ENCODE results near the gene POGLUT2.

POGLUT2 gene

GRCh38 chr13:102814025-102814607 is 15.3 kb upstream of the POGLUT2 start:
- H3K36me3 ChIP-seq (replicated peaks) = peaks cover 3% of the 10 kb centered on the region
- no peaks in the 10 kb centered on the region for H3K27me3 ChIP-seq (replicated peaks)
- DNase-seq = no peak
- in situ Hi-C loops (cut with HindIII; ENCODE audit: low pct_ligation_motif_present, low sequenced_read_pairs) = no loop called here
- no peak overlapping the region for H3K27ac ChIP-seq
- no peak for TF ChIP-seq CTCF (IDR thresholded peaks at IDR 0.05; ENCODE audit: low read depth, low read length, missing control alignments)
- H3K4me3 ChIP-seq (ENCODE audit: low read depth, low read length) = no peak overlapping the region

GRCh38 chr13:102812611-102813287 is 14.0 kb upstream of the POGLUT2 start:
- H3K36me3 ChIP-seq (replicated peaks) = peaks cover 3% of the 10 kb centered on the region
- in situ Hi-C loops (cut with HindIII; ENCODE audit: low pct_ligation_motif_present, low sequenced_read_pairs) = no loop called here
- no peak overlapping the region for H3K4me3 ChIP-seq (ENCODE audit: low read depth, low read length)
- DNase-seq = peak; percentile 16
- H3K27me3 ChIP-seq (replicated peaks) = no peaks in the 10 kb centered on the region
- no peak for TF ChIP-seq CTCF (IDR thresholded peaks at IDR 0.05; ENCODE audit: low read depth, low read length, missing control alignments)
- no peak overlapping the region for H3K27ac ChIP-seq

GRCh38 chr13:102807699-102808098 is 8.9 kb upstream of the POGLUT2 start:
- Histone ChIP-seq H3K27me3 (replicated peaks) (no peaks in the 10 kb centered on the region), H3K27ac (no peak overlapping the region), H3K4me3 (ENCODE audit: low read depth, low read length) (no peak overlapping the region), H3K36me3 (replicated peaks) (peaks cover 3% of the 10 kb centered on the region)
- no peak for TF ChIP-seq CTCF (IDR thresholded peaks at IDR 0.05; ENCODE audit: low read depth, low read length, missing control alignments)
- DNase-seq = no peak
- in situ Hi-C loops (cut with HindIII; ENCODE audit: low pct_ligation_motif_present, low sequenced_read_pairs) = no loop called here

- in situ Hi-C loops (cut with HindIII; ENCODE audit: low pct_ligation_motif_present, low sequenced_read_pairs) = no loop called here
- H3K4me3 ChIP-seq (ENCODE audit: low read depth, low read length) = no peak overlapping the region
- H3K27me3 ChIP-seq (replicated peaks) = no peaks in the 10 kb centered on the region
- TF ChIP-seq CTCF (IDR thresholded peaks at IDR 0.05; ENCODE audit: low read depth, low read length, missing control alignments) = no peak
- H3K36me3 ChIP-seq (replicated peaks) = peaks cover 3% of the 10 kb centered on the region
- no peak overlapping the region for H3K27ac ChIP-seq
- no peak for DNase-seq
Observed at GRCh38 chr13:102805680-102806079, 6.9 kb upstream of the POGLUT2 start.

- in situ Hi-C loops (cut with HindIII; ENCODE audit: low pct_ligation_motif_present, low sequenced_read_pairs) = no loop called here
- peak; percentile 57 for DNase-seq
- Histone ChIP-seq H3K36me3 (replicated peaks) (no peaks in the 10 kb centered on the region), H3K27ac (peak overlapping the region; percentile 53), H3K27me3 (replicated peaks) (no peaks in the 10 kb centered on the region), H3K4me3 (ENCODE audit: low read depth, low read length) (peak overlapping the region; percentile 91)
- peak; percentile 85 for TF ChIP-seq CTCF (IDR thresholded peaks at IDR 0.05; ENCODE audit: low read depth, low read length, missing control alignments)
Observed at GRCh38 chr13:102800145-102801041, 1.6 kb upstream of the POGLUT2 start.
